HS-5 (cell line): ENCODE data around the gene AZIN2.
"Not testable (repeated sequence)": the region's sequence is repeated elsewhere in the genome, so short reads cannot be mapped to it uniquely, and the experiment has no call there.

Experiments
- DNase-seq: peaks from one replicate; pipeline ENCODE4 v3.0.0-alpha.2; 2012; ENCODE audit warnings: low read depth

Gene AZIN2

GRCh38 chr1:33127001-33127823 is 46.3 kb downstream of the AZIN2 start:
- peak; percentile 97 for DNase-seq

GRCh38 chr1:33128781-33129180 is 47.8 kb downstream of the AZIN2 start:
- DNase-seq: no peak

- no peak for DNase-seq
Measured at GRCh38 chr1:33130297-33130696, 49.3 kb downstream of the AZIN2 start.

GRCh38 chr1:33131191-33131590 is 50.2 kb downstream of the AZIN2 start:
- DNase-seq: no peak

- no peak for DNase-seq
Measured at GRCh38 chr1:33132549-33132948, 51.6 kb downstream of the AZIN2 start.

GRCh38 chr1:33133478-33134105 is 52.6 kb downstream of the AZIN2 start:
- DNase-seq: no peak

- DNase-seq: not testable (repeated sequence)
Measured at GRCh38 chr1:33136041-33136440, 55.1 kb downstream of the AZIN2 start.

- no peak for DNase-seq
Measured at GRCh38 chr1:33137800-33138199, 56.8 kb downstream of the AZIN2 start.

GRCh38 chr1:33140153-33141149 is 59.5 kb downstream of the AZIN2 start:
- no peak for DNase-seq

GRCh38 chr1:33141216-33141615 is 60.3 kb downstream of the AZIN2 start:
- DNase-seq: no peak

GRCh38 chr1:33141781-33142180 is 60.8 kb downstream of the AZIN2 start:
- no peak for DNase-seq

- DNase-seq: no peak
Measured at GRCh38 chr1:33142483-33143064, 61.6 kb downstream of the AZIN2 start.

GRCh38 chr1:33143176-33143575 is 62.2 kb downstream of the AZIN2 start:
- DNase-seq: no peak

GRCh38 chr1:33143698-33144097 is 62.7 kb downstream of the AZIN2 start:
- DNase-seq: peak; percentile 50

- no peak for DNase-seq
Measured at GRCh38 chr1:33146003-33146402, 65.0 kb downstream of the AZIN2 start.

GRCh38 chr1:33147275-33147996 is 66.5 kb downstream of the AZIN2 start:
- no peak for DNase-seq

- DNase-seq: no peak
Measured at GRCh38 chr1:33147997-33148314, 67.0 kb downstream of the AZIN2 start.

- no peak for DNase-seq
Measured at GRCh38 chr1:33148615-33149014, 67.7 kb downstream of the AZIN2 start.

- no peak for DNase-seq
Measured at GRCh38 chr1:33149453-33150190, 68.7 kb downstream of the AZIN2 start.

GRCh38 chr1:33150522-33150921 is 69.6 kb downstream of the AZIN2 start:
- DNase-seq: no peak

- no peak for DNase-seq
Measured at GRCh38 chr1:33151116-33151515, 70.2 kb downstream of the AZIN2 start.
